GM18907 (cell line): Measurements from ENCODE around the gene NCOA1.

Source experiments
- ATAC-seq: cut with Tn5 transposase; IDR thresholded peaks from one replicate; pipeline ENCODE4 v1.9.1; 2021; ENCODE audit warnings: mild to moderate bottlenecking, moderate library complexity; ENCODE audit not compliant: unreplicated experiment

The NCOA1 gene

GRCh38 chr2:24816404-24816803 lies 325.4 kb downstream of the NCOA1 start:
- ATAC-seq: no peak

GRCh38 chr2:24816884-24817283 lies 325.8 kb downstream of the NCOA1 start:
- ATAC-seq: no peak

GRCh38 chr2:24818721-24819167 lies 327.7 kb downstream of the NCOA1 start:
- no peak for ATAC-seq

DNA sequence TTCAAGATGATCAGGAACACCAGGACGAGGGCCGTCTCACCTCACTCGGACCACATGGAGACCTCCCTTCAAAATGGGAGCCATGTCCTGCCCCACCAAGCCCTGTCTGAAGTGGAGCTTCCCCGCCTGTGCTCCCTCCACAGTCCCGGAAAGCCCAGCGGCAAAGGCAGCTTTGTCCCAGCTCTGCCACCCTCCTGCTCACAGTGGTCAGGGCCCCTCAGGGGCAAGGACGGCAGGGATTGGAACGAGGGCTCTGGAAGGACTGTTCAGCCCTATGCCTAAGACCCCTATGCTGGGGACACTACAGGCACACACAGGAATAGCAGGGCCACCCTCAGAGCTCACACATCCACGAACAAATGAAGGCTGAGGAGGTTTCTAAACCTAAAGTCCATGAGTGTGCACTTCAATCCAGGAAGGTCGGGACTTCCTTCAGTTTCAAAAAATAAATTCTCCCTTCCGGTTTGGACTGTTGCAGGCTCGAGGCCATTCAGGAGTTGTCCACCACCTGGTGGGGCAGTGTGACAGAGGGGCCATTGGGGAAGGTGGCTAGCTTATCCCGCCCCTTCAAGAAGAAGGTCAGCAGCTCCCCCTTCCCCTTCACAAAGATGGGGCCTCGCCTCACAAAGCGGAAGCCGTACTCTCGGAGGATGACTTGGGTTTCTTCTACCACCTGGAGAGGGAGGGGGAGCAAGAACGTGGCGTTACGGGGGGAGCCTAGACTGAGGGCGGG lies 328.6 kb downstream of the NCOA1 start:
- no peak for ATAC-seq

DNA sequence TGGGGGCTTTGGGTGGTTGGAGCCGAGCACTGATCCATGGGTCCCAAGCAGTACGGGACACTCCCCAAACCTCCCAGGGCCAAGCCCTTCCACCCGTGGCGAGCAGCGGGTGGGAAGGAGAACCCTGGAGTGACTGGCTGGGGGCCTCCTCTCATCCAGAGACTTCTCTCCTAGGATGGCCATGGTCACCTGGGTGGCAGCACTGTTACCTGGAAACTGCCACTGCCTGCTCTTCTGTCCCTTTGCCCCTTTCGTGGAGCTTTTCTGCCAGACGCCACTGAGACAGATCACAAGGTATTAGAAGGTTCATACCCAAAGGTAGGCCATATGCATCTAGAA lies 329.1 kb downstream of the NCOA1 start:
- no peak for ATAC-seq
